ENCODE data around the gene PHF1. TPM values are rescaled to one million over a fixed set of nuclear protein-coding genes. Genes with fewer than 3 reads are reported as not detected.
"Not testable (repeated sequence)": the region's sequence is repeated elsewhere in the genome, so short reads cannot be mapped to it uniquely, and the experiment has no call there.

The PHF1 gene
- total RNA-seq, 2 donors from 2014 or later: 448 to 472 TPM

GRCh38 chr6:33379184-33379583 is 31.6 kb upstream of the PHF1 start:
- not testable (repeated sequence) for H3K4me1 Mint-ChIP-seq; H3K36me3 Mint-ChIP-seq (ENCODE audit: low read depth); H3K27me3 Mint-ChIP-seq; H3K27ac Mint-ChIP-seq; H3K9me3 ChIP-seq (ENCODE audit: control insufficient read depth, low read length, poor library complexity, severe bottlenecking); DNase-seq; H3K4me3 Mint-ChIP-seq; ATAC-seq

GRCh38 chr6:33380272-33380981 is 30.4 kb upstream of the PHF1 start:
- H3K9me3 ChIP-seq (ENCODE audit: control insufficient read depth, low read length, poor library complexity, severe bottlenecking): no peaks in the 10 kb centered on the region
- Mint-ChIP-seq H3K27me3 (no peaks in the 10 kb centered on the region), H3K27ac (no peak overlapping the region), H3K4me1 (peaks cover 5% of the 10 kb centered on the region), H3K36me3 (ENCODE audit: low read depth) (no peaks in the 10 kb centered on the region), H3K4me3 (no peak overlapping the region)
- DNase-seq (no peak), ATAC-seq (no peak)

- Mint-ChIP-seq H3K27me3 (no peaks in the 10 kb centered on the region), H3K4me3 (no peak overlapping the region), H3K36me3 (ENCODE audit: low read depth) (no peaks in the 10 kb centered on the region), H3K27ac (peak overlapping the region; percentile 34), H3K4me1 (peaks cover 5% of the 10 kb centered on the region)
- H3K9me3 ChIP-seq (ENCODE audit: control insufficient read depth, low read length, poor library complexity, severe bottlenecking): no peaks in the 10 kb centered on the region
- no peak for DNase-seq
- ATAC-seq: no peak
Measured at GRCh38 chr6:33383427-33384185, 27.2 kb upstream of the PHF1 start.

- ATAC-seq: no peak
- DNase-seq: no peak
- no peak overlapping the region for H3K4me3 Mint-ChIP-seq
- no peak overlapping the region for H3K27ac Mint-ChIP-seq
- no peaks in the 10 kb centered on the region for H3K27me3 Mint-ChIP-seq
- H3K4me1 Mint-ChIP-seq: peaks cover 5% of the 10 kb centered on the region
- no peaks in the 10 kb centered on the region for H3K36me3 Mint-ChIP-seq (ENCODE audit: low read depth)
- no peaks in the 10 kb centered on the region for H3K9me3 ChIP-seq (ENCODE audit: control insufficient read depth, low read length, poor library complexity, severe bottlenecking)
Measured at GRCh38 chr6:33384581-33385020, 26.2 kb upstream of the PHF1 start.

GRCh38 chr6:33390173-33390572 is 20.6 kb upstream of the PHF1 start:
- Mint-ChIP-seq H3K27me3 (no peaks in the 10 kb centered on the region), H3K4me1 (peaks cover 27% of the 10 kb centered on the region), H3K36me3 (ENCODE audit: low read depth) (no peaks in the 10 kb centered on the region), H3K27ac (peak overlapping the region; percentile 89), H3K4me3 (no peak overlapping the region)
- H3K9me3 ChIP-seq (ENCODE audit: control insufficient read depth, low read length, poor library complexity, severe bottlenecking): no peaks in the 10 kb centered on the region
- no peak for DNase-seq
- no peak for ATAC-seq

GRCh38 chr6:33390767-33391277 is 20.0 kb upstream of the PHF1 start:
- DNase-seq (no peak), ATAC-seq (peak; percentile 3)
- H3K27ac Mint-ChIP-seq: peak overlapping the region; percentile 89
- H3K9me3 ChIP-seq (ENCODE audit: control insufficient read depth, low read length, poor library complexity, severe bottlenecking): no peaks in the 10 kb centered on the region
- H3K27me3 Mint-ChIP-seq: no peaks in the 10 kb centered on the region
- H3K36me3 Mint-ChIP-seq (ENCODE audit: low read depth): no peaks in the 10 kb centered on the region
- peaks cover 28% of the 10 kb centered on the region for H3K4me1 Mint-ChIP-seq
- peak overlapping the region; percentile 87 for H3K4me3 Mint-ChIP-seq

GRCh38 chr6:33391278-33391921 is 19.4 kb upstream of the PHF1 start, which contains the start of gene KIFC1:
KIFC1 (plus strand) TSS chr6:33391823; CDS start chr6:33391986, 163 bp downstream.
- Mint-ChIP-seq H3K36me3 (ENCODE audit: low read depth) (no peaks in the 10 kb centered on the region), H3K4me1 (peaks cover 28% of the 10 kb centered on the region), H3K27me3 (no peaks in the 10 kb centered on the region), H3K27ac (peak within 1 kb of the TSS; percentile 89), H3K4me3 (peak within 1 kb of the TSS; percentile 87)
- no peaks in the 10 kb centered on the region for H3K9me3 ChIP-seq (ENCODE audit: control insufficient read depth, low read length, poor library complexity, severe bottlenecking)
- ATAC-seq (peak; percentile 92), DNase-seq (peak; percentile 97 to 99 (median 98))

GRCh38 chr6:33391922-33392594 is 18.8 kb upstream of the PHF1 start:
- ATAC-seq (no peak), DNase-seq (no peak)
- Mint-ChIP-seq H3K27me3 (no peaks in the 10 kb centered on the region), H3K4me1 (peaks cover 28% of the 10 kb centered on the region), H3K4me3 (peak overlapping the region; percentile 87), H3K36me3 (ENCODE audit: low read depth) (no peaks in the 10 kb centered on the region), H3K27ac (peak overlapping the region; percentile 89)
- H3K9me3 ChIP-seq (ENCODE audit: control insufficient read depth, low read length, poor library complexity, severe bottlenecking): no peaks in the 10 kb centered on the region

GRCh38 chr6:33392595-33392948 is 18.2 kb upstream of the PHF1 start:
- H3K9me3 ChIP-seq (ENCODE audit: control insufficient read depth, low read length, poor library complexity, severe bottlenecking): no peaks in the 10 kb centered on the region
- DNase-seq (no peak), ATAC-seq (no peak)
- H3K4me1 Mint-ChIP-seq: peaks cover 28% of the 10 kb centered on the region
- peak overlapping the region; percentile 89 for H3K27ac Mint-ChIP-seq
- H3K27me3 Mint-ChIP-seq: no peaks in the 10 kb centered on the region
- no peaks in the 10 kb centered on the region for H3K36me3 Mint-ChIP-seq (ENCODE audit: low read depth)
- peak overlapping the region; percentile 87 for H3K4me3 Mint-ChIP-seq

- no peaks in the 10 kb centered on the region for H3K36me3 Mint-ChIP-seq (ENCODE audit: low read depth)
- no peak for ATAC-seq
- no peaks in the 10 kb centered on the region for H3K9me3 ChIP-seq (ENCODE audit: control insufficient read depth, low read length, poor library complexity, severe bottlenecking)
- peak overlapping the region; percentile 89 for H3K27ac Mint-ChIP-seq
- H3K27me3 Mint-ChIP-seq: no peaks in the 10 kb centered on the region
- DNase-seq: no peak
- H3K4me1 Mint-ChIP-seq: peaks cover 28% of the 10 kb centered on the region
- H3K4me3 Mint-ChIP-seq: peak overlapping the region; percentile 43
Measured at GRCh38 chr6:33392979-33393378, 17.8 kb upstream of the PHF1 start.

- H3K27ac Mint-ChIP-seq: peak overlapping the region; percentile 87
- H3K4me1 Mint-ChIP-seq: peaks cover 16% of the 10 kb centered on the region
- no peaks in the 10 kb centered on the region for H3K9me3 ChIP-seq (ENCODE audit: control insufficient read depth, low read length, poor library complexity, severe bottlenecking)
- no peak overlapping the region for H3K4me3 Mint-ChIP-seq
- DNase-seq (no peak), ATAC-seq (no peak)
- no peaks in the 10 kb centered on the region for H3K27me3 Mint-ChIP-seq
- H3K36me3 Mint-ChIP-seq (ENCODE audit: low read depth): no peaks in the 10 kb centered on the region
Measured at GRCh38 chr6:33397541-33397940, 13.3 kb upstream of the PHF1 start.

GRCh38 chr6:33398601-33399000 is 12.2 kb upstream of the PHF1 start:
- not testable (repeated sequence) for H3K36me3 Mint-ChIP-seq (ENCODE audit: low read depth); ATAC-seq; H3K9me3 ChIP-seq (ENCODE audit: control insufficient read depth, low read length, poor library complexity, severe bottlenecking); H3K4me1 Mint-ChIP-seq; H3K27ac Mint-ChIP-seq; H3K27me3 Mint-ChIP-seq; DNase-seq; H3K4me3 Mint-ChIP-seq

GRCh38 chr6:33399881-33400280 is 10.9 kb upstream of the PHF1 start:
- not testable (repeated sequence) for H3K27me3 Mint-ChIP-seq; H3K9me3 ChIP-seq (ENCODE audit: control insufficient read depth, low read length, poor library complexity, severe bottlenecking); DNase-seq; H3K27ac Mint-ChIP-seq; ATAC-seq; H3K4me3 Mint-ChIP-seq; H3K36me3 Mint-ChIP-seq (ENCODE audit: low read depth)
- peaks cover 11% of the 10 kb centered on the region for H3K4me1 Mint-ChIP-seq

Measured in T-helper 17 cell (primary cell).